GM19395 (cell line): ENCODE measurements around the gene WASF1.
"Not testable (repeated sequence)": the region's sequence is repeated elsewhere in the genome, so short reads cannot be mapped to it uniquely, and the experiment has no call there.

ENCODE experiments used
- ATAC-seq: cut with Tn5 transposase; IDR thresholded peaks from one replicate; pipeline ENCODE4 v1.9.1; 2021; ENCODE audit warnings: mild to moderate bottlenecking, moderate library complexity; ENCODE audit not compliant: unreplicated experiment

WASF1 gene

DNA sequence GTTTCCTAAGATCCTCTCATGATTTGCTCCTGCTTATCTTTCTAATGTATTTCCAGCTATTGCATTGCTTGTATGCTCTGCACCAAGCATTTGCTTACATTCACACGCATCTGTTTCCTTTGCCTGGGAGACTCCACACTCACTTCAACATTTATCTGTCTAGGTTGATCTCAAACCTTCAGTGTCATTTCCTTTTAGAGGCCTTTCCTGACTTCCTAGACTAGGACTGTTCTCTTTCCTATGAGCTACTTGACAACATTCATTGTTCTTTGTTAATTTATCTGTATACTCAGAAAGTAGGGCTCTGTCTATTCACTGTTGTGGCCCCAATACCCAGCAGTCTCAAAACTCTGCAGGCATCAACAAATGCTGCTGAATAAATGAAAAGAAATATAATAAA is 84.4 kb downstream of the WASF1 start:
- no peak for ATAC-seq

DNA sequence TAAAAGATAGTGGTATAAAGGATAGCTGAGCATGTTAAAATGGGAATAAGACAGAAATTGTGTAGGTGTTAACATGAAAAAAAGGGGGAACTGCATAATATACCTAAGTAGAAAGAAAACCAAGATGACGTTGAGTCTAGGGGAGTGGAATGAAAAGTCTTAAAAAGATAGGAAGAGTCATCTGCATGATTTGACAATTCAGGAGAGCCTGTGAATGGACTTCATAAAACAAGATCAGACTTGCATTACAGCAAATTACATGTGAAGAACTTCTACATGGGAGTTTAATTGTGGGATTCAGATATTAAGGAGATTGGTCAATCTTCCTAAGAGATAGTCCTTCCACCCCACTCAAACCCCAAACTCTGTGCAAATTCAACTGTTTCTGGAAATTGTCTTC is 85.5 kb downstream of the WASF1 start:
- ATAC-seq: no peak

DNA sequence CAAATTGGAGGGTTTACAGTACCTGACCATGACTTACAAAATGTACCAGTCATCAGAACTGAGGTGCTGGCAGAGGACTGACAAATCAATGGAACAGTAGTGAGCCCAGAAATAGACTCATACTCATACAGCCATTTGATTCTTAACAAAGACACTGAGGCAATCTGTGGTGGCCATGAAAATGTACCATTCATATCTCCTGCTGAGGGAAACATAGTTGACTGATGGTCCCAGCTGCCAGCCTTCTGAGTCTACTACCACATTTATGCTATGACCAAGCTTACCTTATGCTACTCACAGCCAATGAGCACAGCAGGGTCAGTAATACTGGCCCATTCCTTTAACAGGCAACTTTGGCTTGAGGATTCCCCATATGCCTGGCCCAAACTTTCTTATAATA is 88.6 kb downstream of the WASF1 start:
- ATAC-seq: no peak

DNA sequence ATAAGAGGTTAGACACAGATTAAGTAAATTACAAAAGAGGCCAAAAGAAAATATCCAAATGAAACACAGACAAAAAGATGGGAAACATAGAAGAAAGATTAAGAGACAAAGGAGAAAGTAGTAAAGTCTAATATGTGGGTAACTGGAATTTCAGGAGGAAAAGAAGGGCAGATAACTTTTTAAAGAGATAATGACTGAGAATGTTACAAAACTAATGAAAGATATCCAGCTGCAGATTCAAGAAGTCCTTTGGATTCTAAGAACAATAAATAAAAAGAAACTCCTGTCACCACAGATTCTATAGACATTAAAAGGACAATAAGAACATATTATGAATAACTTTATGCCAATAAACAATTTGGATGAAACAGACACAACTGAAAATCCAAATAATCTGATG is 90.1 kb downstream of the WASF1 start:
- ATAC-seq: no peak

DNA sequence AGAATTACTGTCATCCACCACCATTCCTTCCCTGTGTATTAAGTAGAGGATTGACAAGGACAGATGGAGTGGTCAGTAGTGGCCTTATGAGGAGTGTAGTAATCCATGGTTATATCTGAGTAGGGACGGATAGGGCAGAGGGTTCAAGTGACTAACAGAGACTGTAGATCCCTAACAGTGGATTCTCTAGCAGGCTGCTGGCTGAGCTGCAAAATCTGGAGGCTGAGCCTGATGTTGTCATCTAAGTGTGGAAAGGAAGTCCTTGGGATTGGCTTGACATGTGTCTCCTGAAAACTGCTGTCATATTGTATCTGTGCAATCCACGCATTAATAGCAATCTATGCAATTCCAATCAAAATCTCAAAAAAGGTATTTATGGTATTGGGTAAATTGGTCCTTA is 94.2 kb downstream of the WASF1 start:
- no peak for ATAC-seq

DNA sequence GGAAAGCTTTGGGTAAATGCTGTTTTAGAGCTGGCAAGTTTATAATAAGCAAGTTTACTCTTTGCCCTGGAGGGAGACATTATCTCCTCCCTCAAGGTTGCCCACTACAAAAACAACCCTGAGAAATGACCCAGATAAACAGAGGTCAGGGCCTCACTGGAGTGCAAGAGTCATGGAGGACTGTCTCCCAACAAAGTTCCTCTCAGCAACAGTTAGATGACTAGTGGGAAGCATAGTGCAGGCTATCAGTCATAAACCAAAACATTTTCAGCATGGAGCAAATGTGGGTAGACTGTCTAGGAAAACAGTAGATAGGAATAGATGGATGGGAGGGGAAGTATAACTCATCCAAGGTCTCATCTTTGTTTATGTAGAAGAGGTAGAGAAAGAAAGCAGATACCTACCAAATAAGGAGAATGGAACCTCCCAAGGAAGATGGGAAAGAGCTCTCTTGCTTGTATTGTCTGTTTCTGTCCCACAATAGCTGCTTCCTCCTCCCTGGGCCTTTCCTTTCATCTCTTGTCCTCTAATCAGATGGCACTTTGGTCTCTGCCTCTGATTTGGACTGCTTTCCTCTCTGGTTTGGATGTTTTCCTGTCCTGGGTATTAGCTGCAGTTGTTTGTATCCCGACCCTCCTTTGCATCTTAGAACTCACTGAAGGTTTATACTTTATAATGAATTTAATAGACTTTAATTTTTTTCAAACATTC is 95.4 kb downstream of the WASF1 start:
- ATAC-seq: no peak

DNA sequence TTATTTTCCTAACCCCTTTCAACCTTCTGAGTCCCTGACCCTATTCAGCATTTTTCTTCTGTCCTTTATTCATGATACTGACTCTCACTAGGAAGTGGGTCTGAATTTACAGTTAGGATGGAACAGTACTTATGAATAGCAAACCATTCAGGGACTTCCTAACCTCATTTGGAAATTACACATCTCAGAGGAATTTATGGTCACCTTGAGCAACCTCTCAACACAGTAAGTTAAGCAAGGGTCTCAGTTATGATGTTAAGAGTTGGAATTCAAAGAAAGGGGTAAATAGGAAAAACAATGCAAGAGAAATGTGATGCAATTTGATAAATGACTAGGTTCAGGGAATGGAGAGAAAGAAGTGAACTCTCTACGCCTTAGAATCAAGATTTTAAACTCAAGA is 104.1 kb downstream of the WASF1 start:
- no peak for ATAC-seq

DNA sequence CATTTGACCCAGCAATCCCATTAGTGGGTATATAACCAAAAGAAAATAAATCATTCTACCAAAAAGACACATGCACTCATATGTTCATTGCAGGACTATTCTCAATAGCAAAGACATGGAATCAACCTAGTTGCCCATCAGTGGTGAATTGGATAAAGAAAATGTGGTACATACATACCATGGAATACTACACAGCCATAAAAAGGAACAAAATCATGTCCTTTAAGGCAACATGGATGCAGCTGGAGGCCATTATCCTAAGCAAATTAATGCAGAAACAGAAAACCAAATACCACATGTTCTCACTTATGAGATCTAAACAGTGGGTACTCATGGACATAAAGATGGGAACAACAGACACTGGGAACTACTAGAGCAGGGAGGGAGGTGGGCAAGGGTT is 106.0 kb downstream of the WASF1 start:
- not testable (repeated sequence) for ATAC-seq

DNA sequence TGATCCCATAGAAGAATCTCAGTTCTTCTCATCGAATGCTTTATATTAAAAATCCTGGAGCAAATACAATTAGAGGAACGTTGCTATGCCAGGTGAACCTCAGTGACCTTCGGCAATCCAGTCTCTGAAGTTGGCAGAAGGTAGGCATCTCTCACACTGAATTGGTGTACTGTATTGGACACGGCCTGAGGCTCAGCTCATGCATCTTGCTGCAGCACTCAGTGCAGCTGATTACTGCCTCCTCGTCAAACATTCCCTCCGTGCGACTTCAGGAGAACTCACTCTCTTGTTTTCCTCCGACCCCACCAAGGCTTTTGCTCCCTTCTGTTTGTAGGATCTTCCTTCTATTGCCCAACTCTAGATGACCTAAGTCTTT is 110.9 kb downstream of the WASF1 start:
- ATAC-seq: no peak

DNA sequence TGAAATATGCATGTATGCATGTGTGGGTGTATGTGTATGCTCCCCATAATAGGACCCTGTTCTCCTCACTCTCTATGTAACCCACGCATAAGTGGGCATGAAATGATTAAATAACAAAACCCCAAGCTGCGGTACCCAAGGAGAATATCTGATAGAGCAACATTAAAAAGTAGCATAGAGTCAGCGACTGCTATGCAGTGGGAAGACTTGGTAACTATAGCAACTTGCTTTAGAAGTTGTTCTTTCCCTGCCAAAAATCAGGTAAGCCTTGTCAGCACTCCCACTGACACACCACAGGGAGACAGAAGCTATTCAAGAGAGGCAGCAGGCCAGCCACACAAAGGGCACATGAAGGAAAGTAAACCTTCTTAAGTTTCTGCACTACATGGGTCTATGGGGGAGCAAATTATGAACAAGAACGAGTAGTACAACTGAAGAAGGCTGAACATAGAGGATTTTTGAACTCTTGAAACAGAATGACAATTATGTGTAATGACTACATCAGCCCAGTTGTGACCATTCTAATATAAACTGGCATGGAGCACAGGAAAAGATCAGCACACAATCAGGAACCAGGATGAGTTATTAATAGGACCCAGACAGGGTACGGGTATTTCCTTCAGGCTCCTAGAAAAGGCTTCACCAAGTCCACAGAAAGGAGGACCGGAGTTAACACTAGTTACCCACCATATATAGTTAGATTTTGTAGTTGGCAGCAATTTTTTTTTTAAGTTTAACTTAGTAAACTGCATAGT is 111.5 kb downstream of the WASF1 start:
- no peak for ATAC-seq

DNA sequence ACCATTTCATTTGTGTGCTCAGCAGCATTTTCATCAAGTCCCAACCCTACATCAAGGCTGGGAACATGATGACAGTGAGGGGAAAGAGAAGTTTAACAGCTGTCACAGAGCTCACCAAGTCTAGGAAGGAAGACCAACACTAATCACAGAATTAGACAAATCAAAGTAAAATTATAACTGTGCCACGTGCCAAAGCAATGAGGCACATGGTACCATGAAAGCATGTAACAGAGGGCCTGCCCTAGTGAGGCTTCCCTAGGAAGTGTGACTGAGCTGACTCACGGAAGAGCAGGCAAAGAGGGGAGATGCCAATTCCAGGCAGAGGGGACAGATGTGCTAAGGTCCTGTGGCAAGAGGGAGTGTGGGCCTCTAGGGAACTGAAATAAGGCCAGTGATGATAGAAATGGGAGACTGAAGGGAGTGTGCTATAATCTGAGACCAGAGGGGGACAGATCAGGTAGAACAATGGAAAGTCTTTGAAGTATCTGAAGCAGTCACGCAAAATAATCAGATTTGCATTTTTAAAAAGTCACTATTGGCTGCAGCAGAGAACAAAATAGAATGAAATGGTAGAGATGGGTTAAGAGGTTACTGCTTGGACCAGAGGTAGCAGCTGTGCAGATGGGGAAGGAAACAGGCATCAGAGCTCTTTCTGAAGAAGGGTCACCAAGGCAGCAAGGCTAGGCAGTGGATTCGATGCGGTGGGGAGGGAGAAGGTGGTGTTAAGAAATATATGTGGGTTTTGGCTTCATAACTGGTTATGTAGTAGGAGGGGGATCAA is 114.5 kb downstream of the WASF1 start:
- ATAC-seq: no peak

DNA sequence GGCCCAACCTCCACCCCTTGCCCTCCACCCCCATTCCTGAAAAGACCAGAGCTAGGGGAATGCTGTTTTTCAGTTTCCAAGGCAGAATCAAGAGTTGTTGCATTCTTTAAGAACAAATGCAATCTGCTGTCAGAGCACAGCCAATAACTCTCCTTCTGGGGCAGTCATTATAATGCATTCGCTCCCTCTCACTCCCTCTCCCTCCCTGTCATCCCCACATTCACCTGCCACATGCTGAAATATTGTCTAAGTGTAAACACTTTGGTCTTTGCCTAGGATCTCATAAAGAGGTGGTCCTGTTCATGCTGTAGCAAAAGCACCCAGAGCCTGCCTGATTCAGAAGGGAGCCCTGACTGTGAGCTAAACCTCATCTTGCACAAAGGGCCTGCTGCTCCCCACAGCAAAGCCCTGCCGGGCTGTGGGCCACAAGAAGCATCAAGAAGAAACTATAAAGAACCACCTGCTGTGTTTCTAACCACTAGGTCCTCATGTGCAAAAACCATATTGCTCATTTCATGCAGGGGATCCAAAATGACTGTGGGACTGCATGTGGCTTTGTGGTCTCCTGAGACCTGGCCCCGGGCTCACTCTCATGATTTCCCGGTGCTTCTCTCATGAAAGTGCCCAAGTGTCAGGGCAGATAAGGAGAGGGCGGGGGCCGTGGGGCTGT is 115.7 kb downstream of the WASF1 start:
- ATAC-seq: no peak

DNA sequence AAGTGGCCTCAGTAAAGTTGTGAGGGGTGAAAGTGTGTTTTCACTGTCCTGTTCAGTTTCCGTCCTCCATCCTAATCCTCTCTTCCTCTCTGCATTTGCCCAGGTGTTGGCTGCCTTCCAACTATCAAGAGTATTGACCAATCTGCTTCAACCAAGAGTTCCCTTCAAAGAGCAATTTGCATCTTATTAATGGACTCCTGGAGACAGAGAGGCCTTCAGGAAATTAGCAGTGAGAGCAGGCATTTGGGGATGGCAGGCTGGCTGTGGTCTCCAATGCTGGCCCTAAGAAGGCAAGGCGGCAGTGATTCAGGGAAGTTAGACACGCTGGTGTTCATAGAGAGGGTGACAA is 124.1 kb downstream of the WASF1 start:
- ATAC-seq: no peak

DNA sequence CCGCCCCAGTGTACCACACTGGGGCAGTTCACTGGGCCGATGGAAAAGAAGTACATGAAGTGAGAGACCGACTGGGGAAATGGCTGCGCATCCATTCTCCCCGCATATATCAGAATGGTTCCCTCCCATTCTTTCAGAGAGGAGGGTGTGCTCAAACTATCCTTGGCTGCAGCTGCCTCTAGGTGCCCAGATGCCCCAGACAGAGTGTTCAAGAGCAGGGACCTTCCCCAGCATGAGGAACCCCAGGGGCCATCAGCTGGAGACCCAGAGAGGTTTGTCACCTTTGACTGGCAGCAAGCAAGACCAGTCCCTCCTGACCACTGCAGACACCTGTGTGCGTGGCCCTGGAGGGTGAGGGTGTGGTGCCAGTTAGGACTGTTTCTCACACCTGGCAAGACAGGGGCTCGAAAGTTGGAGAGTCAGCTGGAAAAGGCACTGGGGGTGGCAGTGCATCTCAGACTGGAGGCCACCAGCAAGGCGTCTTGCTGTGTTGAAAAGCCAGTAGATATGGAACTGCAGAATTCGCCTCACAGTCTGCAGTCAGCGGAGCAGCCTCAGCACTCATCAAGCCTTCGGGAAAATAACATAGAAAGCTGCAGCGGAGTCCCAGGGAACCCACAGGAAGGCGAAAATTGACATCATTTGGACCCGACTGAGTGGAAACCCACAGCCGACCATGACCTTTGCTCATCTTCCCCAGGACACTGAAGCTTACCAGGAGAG is 124.6 kb downstream of the WASF1 start:
- ATAC-seq: no peak

DNA sequence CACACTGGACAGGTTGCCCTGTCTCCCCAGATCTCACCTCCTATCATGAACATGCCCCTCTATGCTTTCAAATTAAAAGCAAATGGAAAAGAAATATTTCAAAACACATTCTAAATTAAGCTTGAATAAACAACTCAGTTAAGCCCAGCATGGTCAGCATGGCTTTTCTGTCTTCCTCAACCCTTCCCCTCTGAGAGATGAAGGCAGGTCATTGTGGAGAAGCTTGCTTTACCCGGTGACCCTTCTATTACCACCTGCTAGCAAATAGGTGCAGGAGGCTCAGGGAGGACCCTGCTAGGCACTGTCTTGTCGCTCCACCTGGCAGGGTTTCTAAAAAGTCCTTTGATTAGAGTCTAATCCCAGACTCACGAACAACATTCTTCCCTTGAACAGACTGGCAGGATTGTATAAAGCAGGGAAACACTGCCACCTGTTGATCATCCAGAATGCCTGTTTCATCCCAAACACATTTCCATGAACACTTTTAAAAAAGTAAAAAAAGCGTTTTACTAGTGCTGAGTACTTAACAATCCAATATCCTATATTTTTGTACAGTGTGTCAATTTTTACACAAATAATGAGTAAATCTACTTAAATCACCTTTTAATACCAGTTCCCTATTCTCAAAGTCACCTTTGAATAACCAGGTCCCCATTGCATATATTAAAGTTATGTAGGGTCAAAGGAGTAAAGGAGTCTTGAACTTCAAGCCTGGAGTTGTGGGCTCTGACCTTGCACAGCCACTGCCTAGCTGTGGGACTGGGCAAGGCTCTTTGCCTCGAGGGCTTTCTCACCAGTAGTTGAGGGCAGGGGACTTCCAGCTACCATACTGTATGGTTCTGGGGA is 125.9 kb downstream of the WASF1 start:
- ATAC-seq: no peak

DNA sequence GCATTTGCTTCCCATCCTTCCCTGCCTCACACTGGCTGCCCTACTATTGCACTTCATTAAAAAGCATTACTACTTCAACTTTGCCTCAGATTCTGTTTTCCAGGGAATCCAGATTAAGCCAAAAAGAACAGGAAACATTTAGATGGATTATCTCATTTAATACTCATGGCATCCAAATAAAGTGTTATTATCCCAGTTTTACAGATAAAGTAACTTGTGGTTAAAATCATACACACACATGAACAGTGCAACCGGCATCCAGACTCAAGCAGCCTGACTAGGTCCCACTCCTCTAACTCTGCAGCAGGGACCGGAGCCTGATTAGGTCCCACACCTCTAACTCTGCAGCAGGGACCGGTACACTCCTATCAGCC is 129.0 kb downstream of the WASF1 start:
- ATAC-seq: no peak
